Brain pericyte (primary cell): ENCODE data around the gene SETD1B.

Source experiments
- DNase-seq: peaks from one replicate; pipeline ENCODE4 v3.0.0-alpha.2; 2012; ENCODE audit warnings: low read depth, low spot score

The SETD1B gene

GRCh38 chr12:121807642-121808347, 4.0 kb downstream of the SETD1B start:
- DNase-seq, result no peak

DNA sequence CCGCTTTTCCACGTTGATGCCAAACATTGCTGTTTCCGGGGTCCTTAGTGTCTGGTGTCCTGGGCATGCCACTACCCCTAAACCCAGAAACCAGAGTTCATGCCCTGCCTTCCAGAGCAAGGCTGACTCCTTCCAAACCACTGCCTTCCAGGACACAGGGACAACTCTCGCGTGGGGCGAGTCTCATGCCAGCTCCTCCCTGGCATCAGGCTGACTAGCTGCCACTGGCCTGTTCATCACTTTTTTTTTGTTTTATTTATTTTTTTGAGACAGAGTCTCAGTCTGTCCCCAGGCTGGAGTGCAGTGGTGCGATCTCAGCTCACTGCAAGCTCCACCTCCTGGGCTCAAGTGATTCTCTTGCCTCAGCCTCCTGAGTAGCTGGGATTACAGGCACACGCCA, 4.8 kb downstream of the SETD1B start:
- DNase-seq, result no peak

DNA sequence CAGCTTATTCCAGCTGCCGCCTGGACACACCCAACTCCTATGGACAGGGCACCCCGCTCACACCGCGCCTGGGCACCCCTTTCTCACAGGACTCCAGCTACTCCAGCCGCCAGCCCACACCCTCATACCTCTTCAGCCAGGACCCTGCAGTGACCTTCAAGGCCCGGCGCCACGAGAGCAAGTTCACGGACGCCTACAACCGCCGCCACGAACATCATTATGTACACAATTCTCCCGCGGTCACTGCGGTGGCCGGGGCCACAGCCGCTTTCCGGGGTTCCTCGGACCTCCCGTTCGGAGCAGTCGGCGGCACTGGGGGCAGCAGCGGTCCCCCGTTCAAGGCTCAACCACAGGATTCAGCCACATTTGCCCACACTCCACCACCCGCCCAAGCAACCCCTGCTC, 5.9 kb downstream of the SETD1B start:
- DNase-seq, result no peak

DNA sequence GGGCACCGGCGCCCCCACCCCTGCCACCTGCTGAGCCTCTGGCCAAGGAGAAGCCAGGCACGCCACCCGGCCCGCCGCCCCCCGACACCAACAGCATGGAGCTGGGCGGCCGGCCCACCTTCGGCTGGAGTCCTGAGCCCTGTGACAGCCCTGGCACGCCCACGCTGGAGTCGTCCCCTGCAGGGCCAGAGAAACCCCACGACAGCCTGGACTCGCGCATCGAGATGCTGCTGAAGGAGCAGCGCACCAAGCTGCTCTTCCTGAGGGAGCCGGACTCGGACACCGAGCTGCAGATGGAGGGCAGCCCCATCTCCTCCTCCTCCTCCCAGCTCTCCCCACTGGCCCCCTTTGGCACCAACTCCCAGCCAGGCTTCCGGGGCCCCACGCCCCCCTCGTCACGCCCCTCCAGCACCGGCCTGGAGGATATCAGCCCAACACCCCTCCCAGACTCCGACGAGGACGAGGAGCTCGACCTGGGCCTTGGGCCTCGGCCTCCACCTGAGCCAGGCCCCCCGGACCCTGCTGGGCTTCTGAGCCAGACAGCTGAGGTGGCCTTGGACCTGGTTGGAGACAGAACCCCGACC, 6.5 kb downstream of the SETD1B start:
- DNase-seq, result no peak

- DNase-seq, result no peak
Measured at GRCh38 chr12:121810833-121811433, 7.1 kb downstream of the SETD1B start.

GRCh38 chr12:121811434-121812319, 7.9 kb downstream of the SETD1B start:
- DNase-seq, result no peak

DNA sequence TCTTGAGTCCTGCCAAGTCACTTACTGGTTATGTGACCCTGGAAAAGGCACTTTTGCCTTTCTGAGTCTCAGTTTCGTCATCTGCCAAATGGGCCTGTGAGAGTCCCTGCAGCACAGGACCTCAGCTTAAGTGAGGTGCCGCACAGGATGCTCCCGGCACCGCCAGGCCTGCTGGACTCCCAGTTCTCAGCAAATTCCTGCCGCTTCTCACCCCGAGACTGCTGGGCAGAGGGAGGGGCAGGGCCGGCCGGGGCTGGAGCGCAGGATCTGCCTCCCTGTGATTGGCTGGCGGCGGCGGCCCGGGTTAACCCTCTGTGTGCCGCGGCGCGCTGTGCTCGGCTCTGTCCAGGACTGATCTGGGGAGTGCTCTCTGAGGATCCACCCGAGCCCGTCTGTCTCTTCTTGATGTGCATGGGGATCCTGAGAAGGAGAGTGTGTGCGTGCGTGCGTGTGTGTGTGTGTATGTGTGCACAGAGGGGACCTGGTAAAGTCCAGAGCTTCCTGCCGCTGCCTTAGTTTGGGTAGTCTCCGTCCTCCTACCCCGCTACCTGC, 8.6 kb downstream of the SETD1B start:
- DNase-seq, result no peak

GRCh38 chr12:121812921-121813896, 9.4 kb downstream of the SETD1B start:
- DNase-seq, result no peak

DNA sequence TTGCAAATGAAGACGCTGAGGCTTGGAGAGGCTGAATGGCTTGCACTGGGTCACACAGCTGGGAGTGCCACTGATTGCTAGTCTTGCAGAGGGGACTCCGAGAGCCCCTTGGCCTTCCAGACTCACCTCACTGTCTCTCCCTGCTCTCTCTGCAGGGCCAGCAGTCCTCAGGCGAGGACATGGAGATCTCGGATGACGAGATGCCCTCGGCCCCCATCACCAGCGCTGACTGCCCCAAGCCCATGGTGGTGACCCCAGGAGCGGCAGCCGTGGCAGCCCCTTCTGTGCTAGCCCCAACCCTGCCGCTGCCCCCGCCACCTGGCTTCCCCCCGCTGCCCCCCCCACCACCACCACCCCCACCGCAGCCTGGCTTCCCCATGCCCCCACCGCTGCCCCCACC, 10.1 kb downstream of the SETD1B start:
- no peak for DNase-seq

DNA sequence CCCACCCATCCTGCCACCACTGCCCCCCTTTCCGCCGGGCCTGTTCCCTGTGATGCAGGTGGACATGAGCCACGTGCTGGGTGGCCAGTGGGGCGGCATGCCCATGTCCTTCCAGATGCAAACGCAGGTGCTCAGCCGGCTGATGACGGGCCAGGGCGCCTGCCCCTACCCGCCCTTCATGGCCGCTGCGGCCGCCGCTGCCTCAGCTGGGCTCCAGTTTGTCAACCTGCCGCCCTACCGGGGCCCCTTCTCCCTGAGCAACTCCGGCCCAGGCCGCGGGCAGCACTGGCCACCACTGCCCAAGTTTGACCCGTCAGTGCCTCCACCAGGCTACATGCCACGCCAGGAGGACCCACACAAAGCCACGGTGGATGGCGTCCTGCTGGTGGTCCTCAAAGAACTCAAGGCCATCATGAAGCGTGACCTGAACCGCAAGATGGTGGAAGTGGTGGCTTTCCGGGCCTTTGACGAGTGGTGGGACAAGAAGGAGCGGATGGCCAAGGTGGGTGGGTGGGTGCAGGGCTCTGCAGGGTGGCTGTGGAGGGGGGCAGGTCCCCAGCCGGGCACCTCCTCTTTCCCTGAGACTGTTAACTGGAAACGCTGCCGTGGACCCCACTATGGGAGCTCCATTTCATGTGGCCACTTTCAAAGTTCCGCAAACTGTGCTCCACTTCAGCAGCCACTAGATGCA, 10.8 kb downstream of the SETD1B start:
- DNase-seq, result no peak

GRCh38 chr12:121815263-121815662, 11.5 kb downstream of the SETD1B start:
- DNase-seq, result no peak

DNA sequence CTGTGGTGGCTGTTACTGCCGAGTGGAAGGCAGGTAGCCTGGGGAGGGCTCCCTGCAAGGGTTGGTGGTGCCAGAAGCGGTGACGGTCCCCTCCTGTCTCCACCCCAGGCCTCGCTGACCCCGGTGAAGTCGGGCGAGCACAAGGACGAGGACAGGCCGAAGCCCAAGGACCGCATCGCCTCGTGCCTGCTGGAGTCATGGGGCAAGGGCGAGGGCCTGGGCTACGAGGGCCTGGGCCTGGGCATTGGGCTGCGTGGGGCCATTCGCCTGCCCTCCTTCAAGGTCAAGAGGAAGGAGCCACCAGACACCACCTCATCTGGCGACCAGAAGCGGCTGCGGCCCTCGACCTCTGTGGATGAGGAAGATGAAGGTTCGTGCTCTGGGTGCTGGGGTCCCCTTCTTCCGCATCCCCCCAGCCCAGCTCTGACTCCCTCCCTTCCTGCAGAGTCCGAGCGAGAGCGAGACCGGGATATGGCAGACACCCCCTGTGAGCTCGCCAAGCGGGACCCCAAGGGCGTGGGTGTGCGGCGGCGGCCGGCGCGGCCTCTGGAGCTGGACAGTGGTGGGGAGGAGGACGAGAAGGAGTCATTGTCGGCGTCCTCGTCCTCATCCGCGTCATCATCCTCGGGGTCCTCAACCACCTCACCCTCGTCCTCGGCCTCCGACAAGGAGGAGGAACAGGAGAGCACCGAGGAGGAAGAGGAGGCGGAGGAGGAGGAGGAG, 13.3 kb downstream of the SETD1B start:
- DNase-seq, result no peak

GRCh38 chr12:121817648-121818043, 13.8 kb downstream of the SETD1B start:
- DNase-seq, result no peak

- DNase-seq, result no peak
Measured at GRCh38 chr12:121819212-121819949, 15.6 kb downstream of the SETD1B start.

DNA sequence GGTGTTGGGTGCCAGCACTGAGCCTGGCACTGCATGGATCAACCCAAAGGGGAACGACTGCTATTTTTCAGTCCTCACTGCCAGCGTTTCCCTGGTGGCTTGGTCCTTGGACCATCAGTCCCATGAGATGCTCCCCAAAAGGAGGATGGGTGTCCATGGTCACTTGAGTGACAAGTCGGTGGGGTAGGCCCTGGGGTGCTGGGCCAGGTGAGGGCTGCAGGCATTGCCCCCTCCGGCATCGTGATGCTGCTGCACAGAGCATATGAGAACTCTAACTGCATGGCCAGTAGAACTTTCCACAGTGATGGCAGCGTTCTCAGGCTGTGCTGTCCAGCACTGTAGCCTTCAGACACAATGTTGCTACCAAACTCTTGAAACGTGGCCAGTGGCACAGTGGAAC, 16.2 kb downstream of the SETD1B start:
- DNase-seq, result no peak

DNA sequence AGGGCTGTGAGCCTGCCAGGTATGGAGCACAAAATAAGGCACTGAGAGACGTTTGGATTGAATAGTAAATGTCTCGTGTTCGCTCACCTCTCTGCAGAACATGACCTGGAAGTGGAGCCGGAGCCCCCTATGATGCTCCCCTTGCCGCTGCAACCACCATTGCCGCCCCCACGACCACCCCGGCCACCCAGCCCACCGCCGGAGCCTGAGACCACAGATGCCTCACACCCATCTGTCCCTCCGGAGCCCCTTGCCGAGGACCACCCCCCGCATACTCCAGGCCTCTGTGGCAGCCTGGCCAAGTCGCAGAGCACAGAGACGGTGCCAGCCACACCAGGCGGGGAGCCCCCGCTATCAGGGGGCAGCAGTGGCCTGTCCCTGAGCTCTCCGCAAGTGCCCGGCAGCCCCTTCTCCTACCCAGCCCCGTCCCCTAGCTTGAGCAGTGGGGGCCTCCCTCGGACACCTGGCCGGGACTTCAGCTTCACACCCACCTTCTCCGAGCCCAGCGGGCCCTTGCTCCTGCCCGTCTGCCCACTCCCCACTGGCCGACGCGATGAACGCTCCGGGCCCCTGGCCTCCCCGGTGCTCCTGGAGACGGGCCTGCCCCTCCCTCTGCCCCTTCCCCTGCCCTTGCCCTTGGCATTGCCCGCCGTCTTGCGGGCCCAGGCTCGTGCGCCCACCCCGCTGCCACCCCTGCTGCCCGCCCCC, 18.7 kb downstream of the SETD1B start:
- DNase-seq, result no peak

- DNase-seq, result no peak
Measured at GRCh38 chr12:121823101-121823726, 19.4 kb downstream of the SETD1B start.

GRCh38 chr12:121823727-121824115, 19.9 kb downstream of the SETD1B start:
- no peak for DNase-seq
